Fibroblast of lung (primary cell): Measurements from ENCODE around the gene LINC00305. TPM values are rescaled to one million over a fixed set of nuclear protein-coding genes. Genes with fewer than 3 reads are reported as not detected.

Experiments
- DNase-seq, 2 donors: peaks; one replicate each; pipeline versions ENCODE4 v3.0.0 to v3.0.0-alpha.2; 2010; ENCODE audit warnings: low read depth in 2 of 2
- H2AFZ ChIP-seq: 2 replicates; pipeline ENCODE4 v1.5.1; 2012; ENCODE audit warnings: low read length, control low read depth, inconsistent platforms
- H3K27ac ChIP-seq: 2 replicates; pipeline ENCODE4 v1.5.1; 2011; ENCODE audit warnings: low read length, control low read depth; ENCODE audit not compliant: insufficient read depth
- H3K27me3 ChIP-seq: 2 replicates; pipeline ENCODE4 v1.5.1; 2011; ENCODE audit warnings: mild to moderate bottlenecking, low read length; ENCODE audit not compliant: control insufficient read depth, insufficient read depth
- H3K36me3 ChIP-seq: 2 replicates; pipeline ENCODE4 v1.5.1; 2011; ENCODE audit warnings: low read length; ENCODE audit not compliant: control insufficient read depth, insufficient read depth
- H3K4me1 ChIP-seq: 2 replicates; pipeline ENCODE4 v1.5.1; 2011; ENCODE audit warnings: low read length; ENCODE audit not compliant: control insufficient read depth, insufficient read depth; ENCODE audit errors: extremely low read depth
- H3K4me2 ChIP-seq: 2 replicates; pipeline ENCODE4 v1.5.1; 2011; ENCODE audit warnings: low read length, control low read depth; ENCODE audit not compliant: insufficient read depth; ENCODE audit errors: extremely low read depth
- H3K4me3 ChIP-seq, 4 experiments: fragments of 200-600 bp in 1 of 4; sonication (generic) in 1 of 4; replicated peaks in 1 of 4; 2 replicates each; pipeline ENCODE4 v1.5.1; 2011 to 2016; ENCODE audit warnings: low read length in 4 of 4, low read depth in 3 of 4, mild to moderate bottlenecking in 3 of 4, control low read depth in 2 of 4, inconsistent platforms in 1 of 4, mixed read lengths in 1 of 4; ENCODE audit not compliant: insufficient read depth in 1 of 4; ENCODE audit errors: control extremely low read depth in 1 of 4
- H3K79me2 ChIP-seq: 2 replicates; pipeline ENCODE4 v1.5.1; 2012; ENCODE audit warnings: mild to moderate bottlenecking, low read length, inconsistent platforms; ENCODE audit not compliant: control insufficient read depth, insufficient read depth
- H3K9ac ChIP-seq: 2 replicates; pipeline ENCODE4 v1.5.1; 2011; ENCODE audit warnings: mild to moderate bottlenecking, low read length, control low read depth; ENCODE audit not compliant: insufficient read depth
- H3K9me3 ChIP-seq: 2 replicates; pipeline ENCODE4 v1.5.1; 2012; ENCODE audit warnings: low read depth, low read length; ENCODE audit not compliant: control insufficient read depth, insufficient read depth
- H4K20me1 ChIP-seq: 2 replicates; pipeline ENCODE4 v1.5.1; 2011; ENCODE audit warnings: low read length; ENCODE audit not compliant: control insufficient read depth, insufficient read depth; ENCODE audit errors: extremely low read depth
- CTCF ChIP-seq, 2 donors: IDR thresholded peaks in 1 of 2; conservative IDR thresholded peaks in 1 of 2; 1 replicate in 1 of 2; 2 replicates in 1 of 2; pipeline ENCODE4 v1.5.1; 2011 to 2012; ENCODE audit warnings: low read length in 2 of 2, control low read depth in 1 of 2, inconsistent platforms in 1 of 2, low read depth in 1 of 2, mild to moderate bottlenecking in 1 of 2
- EZH2 ChIP-seq: IDR thresholded peaks from 2 replicates; pipeline ENCODE4 v1.5.1; 2012; ENCODE audit warnings: low read length, control low read depth, mild to moderate bottlenecking; ENCODE audit errors: missing control alignments
- polyA plus RNA-seq, 2 donors: library from polyadenylated mRNA; depleted of rRNA in 1 of 2; stranded (reverse) in 1 of 2; unstranded in 1 of 2; fragments of >200 nt; gene quantifications; 2 replicates each; pipeline ENCODE4 v1.2.1, GENCODE V29; 2011 to 2012; ENCODE audit warnings: missing spikeins in 1 of 2
- total RNA-seq: library from RNA; depleted of rRNA; stranded (reverse); fragments of >200 nt; gene quantifications from 2 replicates; pipeline ENCODE4 v1.2.1, GENCODE V29; 2014

The LINC00305 gene
- total and polyA plus RNA-seq, 2 donors (not counting 1 experiment from before 2014, with no cell fraction given): not detected

DNA sequence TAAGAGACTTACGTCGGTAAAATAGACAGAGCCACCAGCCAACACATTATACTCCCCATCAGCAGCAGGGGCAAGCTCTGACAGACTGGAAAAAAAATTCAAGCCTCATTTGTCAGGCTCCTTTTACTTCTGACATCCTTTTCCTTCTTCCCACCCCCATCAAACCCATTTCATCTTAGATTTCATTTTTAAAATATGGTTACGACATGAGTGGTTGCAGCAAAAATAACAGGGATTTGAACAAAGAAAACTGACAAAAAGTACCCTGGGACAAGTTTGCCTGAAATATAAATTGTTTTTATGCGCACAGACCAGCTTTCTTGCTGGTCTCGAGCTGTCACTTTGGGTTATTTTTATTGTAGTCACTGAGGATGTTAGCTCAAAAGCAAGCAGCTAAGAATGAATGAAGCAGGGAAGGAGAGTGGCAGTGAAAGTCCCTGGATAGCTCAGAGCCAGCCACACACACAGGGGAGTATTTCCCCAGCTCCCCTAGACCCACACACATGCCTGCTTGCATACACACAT, 30.7 kb upstream of the LINC00305 start:
- Histone ChIP-seq H2AFZ (no peak overlapping the region), H4K20me1 (no peaks in the 10 kb centered on the region), H3K79me2 (no peaks in the 10 kb centered on the region), H3K4me1 (no peaks in the 10 kb centered on the region), H3K9ac (no peak overlapping the region), H3K4me2 (no peak overlapping the region), H3K27me3 (no peaks in the 10 kb centered on the region), H3K9me3 (no peaks in the 10 kb centered on the region), H3K4me3 (no peak overlapping the region), H3K36me3 (no peaks in the 10 kb centered on the region), H3K27ac (no peak overlapping the region)
- TF ChIP-seq CTCF (conservative IDR thresholded peaks at IDR 0.05 in 1 of 2, IDR thresholded peaks at IDR 0.05 in 1 of 2; ENCODE audit: low read depth in 1 of 2, low read length in 2 of 2) (no peak), EZH2 (no peak)
- DNase-seq: no peak

- Histone ChIP-seq H4K20me1 (no peaks in the 10 kb centered on the region), H3K36me3 (no peaks in the 10 kb centered on the region), H3K4me3 (no peak overlapping the region), H3K9ac (no peak overlapping the region), H3K27ac (no peak overlapping the region), H3K9me3 (no peaks in the 10 kb centered on the region), H3K4me1 (no peaks in the 10 kb centered on the region), H3K4me2 (no peak overlapping the region), H2AFZ (no peak overlapping the region), H3K27me3 (no peaks in the 10 kb centered on the region), H3K79me2 (no peaks in the 10 kb centered on the region)
- no peak for TF ChIP-seq CTCF (conservative IDR thresholded peaks at IDR 0.05 in 1 of 2, IDR thresholded peaks at IDR 0.05 in 1 of 2; ENCODE audit: low read depth in 1 of 2, low read length in 2 of 2)
- TF ChIP-seq EZH2: no peak
- no peak for DNase-seq
Measured at GRCh38 chr18:64178860-64179259, 30.0 kb upstream of the LINC00305 start.

DNA sequence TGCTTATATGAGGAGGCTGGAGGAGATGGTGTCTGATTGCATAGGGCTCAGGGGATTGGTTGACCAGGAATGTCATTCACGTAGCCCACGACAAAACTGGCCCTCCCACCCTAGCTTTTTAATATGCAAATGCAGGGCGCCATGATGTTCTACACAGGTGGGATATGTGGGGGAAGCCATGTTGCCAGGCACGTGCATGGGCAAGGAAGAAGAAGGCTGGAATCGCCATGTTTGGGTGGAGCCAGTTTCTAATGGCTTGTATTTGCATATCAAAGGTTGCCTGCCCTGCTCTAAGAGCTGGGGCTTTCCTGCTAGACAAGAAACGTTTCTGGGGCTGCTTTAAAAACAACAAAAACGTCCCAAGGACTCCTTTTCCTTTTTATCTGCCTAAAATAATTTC, 26.5 kb upstream of the LINC00305 start:
- H3K27me3 ChIP-seq: no peaks in the 10 kb centered on the region
- DNase-seq: no peak
- TF ChIP-seq CTCF (conservative IDR thresholded peaks at IDR 0.05 in 1 of 2, IDR thresholded peaks at IDR 0.05 in 1 of 2; ENCODE audit: low read depth in 1 of 2, low read length in 2 of 2): no peak
- TF ChIP-seq EZH2: no peak
- H3K4me1 ChIP-seq: no peaks in the 10 kb centered on the region
- H3K79me2 ChIP-seq: no peaks in the 10 kb centered on the region
- H2AFZ ChIP-seq: no peak overlapping the region
- H3K9me3 ChIP-seq: no peaks in the 10 kb centered on the region
- H3K9ac ChIP-seq: no peak overlapping the region
- no peak overlapping the region for H3K4me2 ChIP-seq
- H3K4me3 ChIP-seq: no peak overlapping the region
- H3K27ac ChIP-seq: no peak overlapping the region
- no peaks in the 10 kb centered on the region for H4K20me1 ChIP-seq
- H3K36me3 ChIP-seq: no peaks in the 10 kb centered on the region
